NCI-H2029 (cell line): ENCODE measurements around the gene IQSEC1.

ENCODE experiments used
- DNase-seq: peaks from one replicate; lab custom pipeline; 2025; lab: John Stamatoyannopoulos, UW

Gene IQSEC1

GRCh38 chr3:13028010-13028821 is 45.0 kb downstream of the IQSEC1 start:
- no peak for DNase-seq

- no peak for DNase-seq
These were observed 46.1 kb downstream of the IQSEC1 start for GRCh38 chr3:13027154-13027553.

GRCh38 chr3:13026534-13026933 is 46.7 kb downstream of the IQSEC1 start:
- no peak for DNase-seq

GRCh38 chr3:13025778-13026518 is 47.3 kb downstream of the IQSEC1 start:
- DNase-seq: no peak

GRCh38 chr3:13025090-13025489 is 48.1 kb downstream of the IQSEC1 start:
- no peak for DNase-seq

GRCh38 chr3:13024765-13025065 is 48.5 kb downstream of the IQSEC1 start:
- no peak for DNase-seq

GRCh38 chr3:13023971-13024764 is 49.1 kb downstream of the IQSEC1 start:
- DNase-seq: no peak

GRCh38 chr3:13023235-13023970 is 49.8 kb downstream of the IQSEC1 start:
- DNase-seq: no peak

- peak; percentile 42 for DNase-seq
These were observed 50.6 kb downstream of the IQSEC1 start for GRCh38 chr3:13022348-13023234.

GRCh38 chr3:13021141-13022114 is 51.8 kb downstream of the IQSEC1 start:
- DNase-seq: peak; percentile 89

GRCh38 chr3:13020159-13020750 is 53.0 kb downstream of the IQSEC1 start:
- no peak for DNase-seq

- DNase-seq: peak; percentile 70
These were observed 53.8 kb downstream of the IQSEC1 start for GRCh38 chr3:13019243-13020095.

- no peak for DNase-seq
These were observed 54.5 kb downstream of the IQSEC1 start for GRCh38 chr3:13018561-13019242.

- peak; percentile 79 for DNase-seq
These were observed 55.2 kb downstream of the IQSEC1 start for GRCh38 chr3:13018043-13018451.

GRCh38 chr3:13017361-13018042 is 55.7 kb downstream of the IQSEC1 start:
- peak; percentile 19 for DNase-seq

- no peak for DNase-seq
These were observed 56.4 kb downstream of the IQSEC1 start for GRCh38 chr3:13016721-13017255.
